Measurements from ENCODE around the gene SRRM1. TPM values are rescaled to one million over a fixed set of nuclear protein-coding genes. Genes with fewer than 3 reads are reported as not detected.

SRRM1 gene
- total RNA-seq, 1 donor from 2014 or later: 115 TPM

GRCh38 chr1:24707687-24708086 lies 64.6 kb downstream of the SRRM1 start:
- TF ChIP-seq CTCF (IDR thresholded peaks at IDR 0.05): no peak

DNA sequence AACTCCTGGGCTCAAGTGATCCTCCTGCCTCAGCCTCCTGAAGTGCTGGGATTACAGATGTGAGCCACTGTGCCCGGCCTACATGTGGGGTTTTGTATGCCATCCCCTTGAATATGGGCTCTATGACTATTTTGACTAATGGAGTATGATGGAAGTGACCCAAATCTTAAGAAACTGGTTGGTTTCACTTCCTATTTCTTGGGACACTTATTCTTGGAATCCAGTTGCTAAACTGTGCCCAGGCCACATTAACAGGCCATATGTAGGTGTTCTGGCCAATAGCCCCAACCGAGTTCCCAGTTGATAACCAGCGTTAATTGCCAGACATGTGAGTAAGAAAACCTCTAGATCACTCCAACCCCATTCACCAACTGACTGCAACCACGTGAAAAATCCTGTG lies 65.8 kb downstream of the SRRM1 start:
- Histone ChIP-seq H3K36me3 (no peaks in the 10 kb centered on the region), H3K4me3 (no peak overlapping the region), H3K27me3 (ENCODE audit: low read depth) (no peaks in the 10 kb centered on the region), H3K9me3 (no peaks in the 10 kb centered on the region), H3K27ac (no peak overlapping the region), H3K4me1 (peaks cover 31% of the 10 kb centered on the region)
- DNase-seq: no peak
- intact Hi-C loops (cut with DNase I): no loop called here
- TF ChIP-seq CTCF (IDR thresholded peaks at IDR 0.05): no peak
- ATAC-seq: peak; percentile 20 to 45

More at GRCh38 chr1:24707687-24708086, 64.6 kb downstream of the SRRM1 start:
- ATAC-seq (no peak), DNase-seq (no peak)
- H3K9me3 ChIP-seq: no peaks in the 10 kb centered on the region
- no peak overlapping the region for H3K4me3 ChIP-seq
- no peaks in the 10 kb centered on the region for H3K27me3 ChIP-seq (ENCODE audit: low read depth)
- no peak overlapping the region for H3K27ac ChIP-seq
- intact Hi-C loops (cut with DNase I): no loop called here
- H3K36me3 ChIP-seq: no peaks in the 10 kb centered on the region
- peaks cover 31% of the 10 kb centered on the region for H3K4me1 ChIP-seq

GRCh38 chr1:24709791-24710441 lies 66.8 kb downstream of the SRRM1 start:
- H3K9me3 ChIP-seq: no peaks in the 10 kb centered on the region
- no peak overlapping the region for H3K4me3 ChIP-seq
- ATAC-seq (no peak), DNase-seq (no peak)
- no peak for TF ChIP-seq CTCF (IDR thresholded peaks at IDR 0.05)
- intact Hi-C loops (cut with DNase I): no loop called here
- H3K27ac ChIP-seq: no peak overlapping the region
- peaks cover 25% of the 10 kb centered on the region for H3K4me1 ChIP-seq
- H3K36me3 ChIP-seq: no peaks in the 10 kb centered on the region
- H3K27me3 ChIP-seq (ENCODE audit: low read depth): no peaks in the 10 kb centered on the region

GRCh38 chr1:24711329-24711728 lies 68.2 kb downstream of the SRRM1 start:
- TF ChIP-seq CTCF (IDR thresholded peaks at IDR 0.05): no peak
- no peaks in the 10 kb centered on the region for H3K9me3 ChIP-seq
- intact Hi-C loops (cut with DNase I): no loop called here
- H3K36me3 ChIP-seq: no peaks in the 10 kb centered on the region
- ATAC-seq: no peak
- no peaks in the 10 kb centered on the region for H3K27me3 ChIP-seq (ENCODE audit: low read depth)
- no peak for DNase-seq
- H3K4me3 ChIP-seq: no peak overlapping the region
- H3K4me1 ChIP-seq: peaks cover 12% of the 10 kb centered on the region
- no peak overlapping the region for H3K27ac ChIP-seq

DNA sequence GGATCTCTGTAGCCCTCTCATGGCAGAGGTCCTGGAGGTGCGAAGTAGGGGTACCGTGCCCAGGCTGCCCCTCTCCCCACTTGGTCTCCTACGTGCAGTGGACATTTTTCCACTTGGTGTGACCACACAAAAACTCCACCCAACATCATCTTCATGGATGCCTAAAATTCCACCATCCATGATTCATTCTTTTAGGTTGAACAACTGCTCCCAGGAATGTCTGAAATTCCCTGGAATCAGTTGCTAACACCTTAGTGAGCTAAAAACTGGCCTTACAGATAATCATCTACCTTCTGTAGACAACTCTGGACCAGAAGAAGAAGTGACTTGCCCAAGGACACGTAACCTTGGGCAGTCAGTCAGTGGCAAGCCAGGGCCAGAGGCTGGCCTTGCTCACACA lies 70.1 kb downstream of the SRRM1 start:
- Histone ChIP-seq H3K36me3 (no peaks in the 10 kb centered on the region), H3K4me3 (no peak overlapping the region), H3K27ac (no peak overlapping the region), H3K27me3 (ENCODE audit: low read depth) (no peaks in the 10 kb centered on the region), H3K4me1 (peaks cover 16% of the 10 kb centered on the region), H3K9me3 (no peaks in the 10 kb centered on the region)
- no peak for DNase-seq
- intact Hi-C loops (cut with DNase I): no loop called here
- ATAC-seq: no peak
- no peak for TF ChIP-seq CTCF (IDR thresholded peaks at IDR 0.05)
